ENCODE measurements around the gene ZNF23. TPM values are rescaled to one million over a fixed set of nuclear protein-coding genes. Genes with fewer than 3 reads are reported as not detected.

ZNF23 gene
- total RNA-seq, 1 experiment from 2014 or later = 11.1 TPM

GRCh38 chr16:71504901-71505300, 42.9 kb upstream of the ZNF23 start:
- CTCF ChIA-PET = no interaction called here
- Histone ChIP-seq H2AFZ (ENCODE audit: low read depth, low read length, poor library complexity, severe bottlenecking) (no peak overlapping the region), H3K4me1 (ENCODE audit: control insufficient read depth in 1 of 2, insufficient read depth in 2 of 2, low read length in 2 of 2) (0 out of 4 replicates have a peak, but pooled peaks cover 0 to 3% of the 10 kb centered on the region in 2 experiments), H4K20me1 (ENCODE audit: insufficient read depth) (no peaks in the 10 kb centered on the region), H3K27ac (ENCODE audit: low read depth, low read length) (no peak overlapping the region), H3K9me3 (ENCODE audit: control insufficient read depth in 1 of 2, insufficient read depth in 1 of 2, low read depth in 1 of 2, low read length in 2 of 2) (no peaks in the 10 kb centered on the region), H3K9ac (ENCODE audit: low read length) (no peak overlapping the region), H3K4me3 (replicated peaks in 1 of 2; ENCODE audit: low read depth in 1 of 2, low read length in 2 of 2) (no peak overlapping the region), H3K9me2 (ENCODE audit: insufficient read depth) (no peaks in the 10 kb centered on the region), H3K36me3 (ENCODE audit: control insufficient read depth in 1 of 2, insufficient read depth in 2 of 2, low read length in 2 of 2) (no peaks in the 10 kb centered on the region), H3K27me3 (ENCODE audit: insufficient read depth, low read length) (no peaks in the 10 kb centered on the region), H3K79me2 (ENCODE audit: insufficient read depth, low read length) (no peaks in the 10 kb centered on the region), H3K4me2 (ENCODE audit: low read length) (no peak overlapping the region)
- POLR2A ChIA-PET = no interaction called here
- DNase-seq (ENCODE audit: low read depth, low spot score) (no peak), ATAC-seq (no peak)
- intact Hi-C loops (cut with micrococcal nuclease) = loop anchor here (5.0 kb wide), 1 partner anchor 107 kb away; no protein-coding TSS in a partner anchor
- no TSS peak for BruUV-seq (replicated peaks)
- TF ChIP-seq ZFX (IDR thresholded peaks at IDR 0.05) (no peak), SP1 (IDR thresholded peaks at IDR 0.05; ENCODE audit: low read depth) (peak; percentile 42), SIN3A (IDR thresholded peaks at IDR 0.05; ENCODE audit: low read depth) (peak; percentile 45), CEBPB (IDR thresholded peaks at IDR 0.05; ENCODE audit: low read depth) (peak; percentile 90), FOSL1 (IDR thresholded peaks at IDR 0.05; ENCODE audit: low read depth) (peak; percentile 59), EGR1 (IDR thresholded peaks at IDR 0.05; ENCODE audit: low read depth) (no peak), ELF1 (IDR thresholded peaks at IDR 0.05; ENCODE audit: borderline replicate concordance, low read depth) (no peak), POLR2A (IDR thresholded peaks at IDR 0.05; ENCODE audit: borderline replicate concordance, extremely low read depth, insufficient read depth, insufficient read length) (no peak), JUND (IDR thresholded peaks at IDR 0.05) (peak; percentile 43; the same call in 1 of the 2 replicates), POLR2AphosphoS5 (IDR thresholded peaks at IDR 0.05; ENCODE audit: low read depth, low read length) (no peak), ZNF274 (IDR thresholded peaks at IDR 0.05; ENCODE audit: low read depth, low read length) (no peak), EZH2phosphoT487 (IDR thresholded peaks at IDR 0.05; ENCODE audit: borderline replicate concordance) (no peak), CBX3 (IDR thresholded peaks at IDR 0.05; ENCODE audit: low read depth) (peak; percentile 69; the same call in 1 of the 2 replicates), RAD21 (IDR thresholded peaks at IDR 0.05; ENCODE audit: low read depth) (no peak), YY1 (IDR thresholded peaks at IDR 0.05; ENCODE audit: extremely low read depth, insufficient replicate concordance, low read depth, low read length) (no peak), REST (IDR thresholded peaks at IDR 0.05; ENCODE audit: low read depth) (no peak), EZH2 (IDR thresholded peaks at IDR 0.05) (no peak), TCF7L2 (IDR thresholded peaks at IDR 0.05; ENCODE audit: borderline replicate concordance, extremely low read depth, insufficient read depth, insufficient read length) (no peak)
- TF ChIP-seq, protein P1, sequence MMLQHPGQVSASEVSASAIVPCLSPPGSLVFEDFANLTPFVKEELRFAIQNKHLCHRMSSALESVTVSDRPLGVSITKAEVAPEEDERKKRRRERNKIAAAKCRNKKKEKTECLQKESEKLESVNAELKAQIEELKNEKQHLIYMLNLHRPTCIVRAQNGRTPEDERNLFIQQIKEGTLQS (IDR thresholded peaks at IDR 0.05) = peak; percentile 81
- TF ChIP-seq, protein P2, sequence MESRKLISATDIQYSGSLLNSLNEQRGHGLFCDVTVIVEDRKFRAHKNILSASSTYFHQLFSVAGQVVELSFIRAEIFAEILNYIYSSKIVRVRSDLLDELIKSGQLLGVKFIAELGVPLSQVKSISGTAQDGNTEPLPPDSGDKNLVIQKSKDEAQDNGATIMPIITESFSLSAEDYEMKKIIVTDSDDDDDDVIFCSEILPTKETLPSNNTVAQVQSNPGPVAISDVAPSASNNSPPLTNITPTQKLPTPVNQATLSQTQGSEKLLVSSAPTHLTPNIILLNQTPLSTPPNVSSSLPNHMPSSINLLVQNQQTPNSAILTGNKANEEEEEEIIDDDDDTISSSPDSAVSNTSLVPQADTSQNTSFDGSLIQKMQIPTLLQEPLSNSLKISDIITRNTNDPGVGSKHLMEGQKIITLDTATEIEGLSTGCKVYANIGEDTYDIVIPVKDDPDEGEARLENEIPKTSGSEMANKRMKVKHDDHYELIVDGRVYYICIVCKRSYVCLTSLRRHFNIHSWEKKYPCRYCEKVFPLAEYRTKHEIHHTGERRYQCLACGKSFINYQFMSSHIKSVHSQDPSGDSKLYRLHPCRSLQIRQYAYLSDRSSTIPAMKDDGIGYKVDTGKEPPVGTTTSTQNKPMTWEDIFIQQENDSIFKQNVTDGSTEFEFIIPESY (IDR thresholded peaks at IDR 0.05; ENCODE audit: extremely low read depth, insufficient replicate concordance, low read length) = no peak
- TF ChIP-seq, protein P3, sequence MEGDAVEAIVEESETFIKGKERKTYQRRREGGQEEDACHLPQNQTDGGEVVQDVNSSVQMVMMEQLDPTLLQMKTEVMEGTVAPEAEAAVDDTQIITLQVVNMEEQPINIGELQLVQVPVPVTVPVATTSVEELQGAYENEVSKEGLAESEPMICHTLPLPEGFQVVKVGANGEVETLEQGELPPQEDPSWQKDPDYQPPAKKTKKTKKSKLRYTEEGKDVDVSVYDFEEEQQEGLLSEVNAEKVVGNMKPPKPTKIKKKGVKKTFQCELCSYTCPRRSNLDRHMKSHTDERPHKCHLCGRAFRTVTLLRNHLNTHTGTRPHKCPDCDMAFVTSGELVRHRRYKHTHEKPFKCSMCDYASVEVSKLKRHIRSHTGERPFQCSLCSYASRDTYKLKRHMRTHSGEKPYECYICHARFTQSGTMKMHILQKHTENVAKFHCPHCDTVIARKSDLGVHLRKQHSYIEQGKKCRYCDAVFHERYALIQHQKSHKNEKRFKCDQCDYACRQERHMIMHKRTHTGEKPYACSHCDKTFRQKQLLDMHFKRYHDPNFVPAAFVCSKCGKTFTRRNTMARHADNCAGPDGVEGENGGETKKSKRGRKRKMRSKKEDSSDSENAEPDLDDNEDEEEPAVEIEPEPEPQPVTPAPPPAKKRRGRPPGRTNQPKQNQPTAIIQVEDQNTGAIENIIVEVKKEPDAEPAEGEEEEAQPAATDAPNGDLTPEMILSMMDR (IDR thresholded peaks at IDR 0.05 in 2 of 3, conservative IDR thresholded peaks at IDR 0.05 in 1 of 3; ENCODE audit: borderline replicate concordance in 1 of 3, insufficient read depth in 1 of 3, low read depth in 2 of 3, low read length in 2 of 3) = no peak
- TF ChIP-seq, protein P4, sequence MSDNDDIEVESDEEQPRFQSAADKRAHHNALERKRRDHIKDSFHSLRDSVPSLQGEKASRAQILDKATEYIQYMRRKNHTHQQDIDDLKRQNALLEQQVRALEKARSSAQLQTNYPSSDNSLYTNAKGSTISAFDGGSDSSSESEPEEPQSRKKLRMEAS (IDR thresholded peaks at IDR 0.05) = peak; percentile 77
- RAD21 ChIA-PET (ENCODE audit: low non-redundant PET in 1 of 2, low total read pairs in 2 of 2, uncharacterized antibody in 2 of 2, unreplicated experiment in 2 of 2) = no interaction called here

All from HCT116 (cell line).